BJ (cell line): ENCODE results near the gene MTG2. TPM values are rescaled to one million over a fixed set of nuclear protein-coding genes. Genes with fewer than 3 reads are reported as not detected.
A peak's percentile ranks its signal among the peaks of the same experiment; 100 is the strongest.

ENCODE experiments used
- CTCF ChIA-PET: fragments of 350-600 bp; formaldehyde crosslinking; extraction: SDS; loops from one replicate; lab custom pipeline; 2021; ENCODE audit warnings: antibody characterized with exemption, inconsistent platforms; lab: Yijun Ruan, JAX
- POLR2A ChIA-PET: fragments of 300-600 bp; sonication (Branson Sonifier 250); formaldehyde crosslinking; extraction: SDS; loops from one replicate; lab custom pipeline; 2021; ENCODE audit warnings: antibody characterized with exemption; lab: Charles Lee
- DNase-seq: peaks from one replicate; pipeline ENCODE4 v3.0.0-alpha.2; 2011; ENCODE audit warnings: low read depth
- H3K27me3 ChIP-seq: 2 replicates; pipeline ENCODE4 v1.6.0; 2011; ENCODE audit warnings: low read length; ENCODE audit not compliant: control insufficient read depth, insufficient read depth
- H3K36me3 ChIP-seq: 2 replicates; pipeline ENCODE4 v1.5.1; 2011; ENCODE audit warnings: low read length; ENCODE audit not compliant: control insufficient read depth, insufficient read depth
- H3K4me3 ChIP-seq: 2 replicates; pipeline ENCODE4 v1.5.1; 2011; ENCODE audit warnings: low read depth, mild to moderate bottlenecking, control low read depth, low read length
- polyA plus RNA-seq: library from polyadenylated mRNA; depleted of rRNA; stranded (reverse); fragments of >200 nt; gene quantifications from 2 replicates; pipeline ENCODE4 v1.2.3, GENCODE V29; 2011
- TF ChIP-seq, protein P1 (sequence below): IDR thresholded peaks from 2 replicates; pipeline ENCODE4 v1.5.1; 2011; ENCODE audit warnings: low read depth, mild to moderate bottlenecking, control low read depth, inconsistent platforms, low read length, moderate library complexity; ENCODE audit not compliant: insufficient read depth

The MTG2 gene
- polyA plus RNA-seq, 1 experiment: 19.3 TPM

DNA sequence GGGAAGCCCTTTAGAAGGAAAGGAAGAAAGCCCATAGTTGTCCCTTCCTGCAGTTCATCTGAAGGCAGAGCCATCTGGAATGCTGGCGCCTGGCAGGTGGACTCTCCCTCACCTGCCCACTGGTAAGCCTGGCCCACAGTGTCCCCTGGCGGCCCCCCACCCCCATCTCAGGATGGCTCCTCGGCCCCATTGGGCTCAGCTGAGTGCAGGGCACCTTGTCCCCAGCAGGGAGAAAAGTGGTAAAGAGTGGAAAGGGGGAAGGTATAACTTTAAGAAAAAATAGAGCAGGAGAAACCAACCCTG, 26.6 kb upstream of the MTG2 start:
- Histone ChIP-seq H3K27me3 (no peaks in the 10 kb centered on the region), H3K36me3 (peaks cover 4% of the 10 kb centered on the region), H3K4me3 (no peak overlapping the region)
- DNase-seq: no peak
- POLR2A ChIA-PET: no interaction called here
- TF ChIP-seq, protein P1, sequence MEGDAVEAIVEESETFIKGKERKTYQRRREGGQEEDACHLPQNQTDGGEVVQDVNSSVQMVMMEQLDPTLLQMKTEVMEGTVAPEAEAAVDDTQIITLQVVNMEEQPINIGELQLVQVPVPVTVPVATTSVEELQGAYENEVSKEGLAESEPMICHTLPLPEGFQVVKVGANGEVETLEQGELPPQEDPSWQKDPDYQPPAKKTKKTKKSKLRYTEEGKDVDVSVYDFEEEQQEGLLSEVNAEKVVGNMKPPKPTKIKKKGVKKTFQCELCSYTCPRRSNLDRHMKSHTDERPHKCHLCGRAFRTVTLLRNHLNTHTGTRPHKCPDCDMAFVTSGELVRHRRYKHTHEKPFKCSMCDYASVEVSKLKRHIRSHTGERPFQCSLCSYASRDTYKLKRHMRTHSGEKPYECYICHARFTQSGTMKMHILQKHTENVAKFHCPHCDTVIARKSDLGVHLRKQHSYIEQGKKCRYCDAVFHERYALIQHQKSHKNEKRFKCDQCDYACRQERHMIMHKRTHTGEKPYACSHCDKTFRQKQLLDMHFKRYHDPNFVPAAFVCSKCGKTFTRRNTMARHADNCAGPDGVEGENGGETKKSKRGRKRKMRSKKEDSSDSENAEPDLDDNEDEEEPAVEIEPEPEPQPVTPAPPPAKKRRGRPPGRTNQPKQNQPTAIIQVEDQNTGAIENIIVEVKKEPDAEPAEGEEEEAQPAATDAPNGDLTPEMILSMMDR: no peak
- CTCF ChIA-PET: interaction anchor here (0.8 to 2.3 kb wide), 9 partner anchors 10 to 150 kb away, joined by 3 to 14 read pairs (median 5); no protein-coding TSS in a partner anchor

DNA sequence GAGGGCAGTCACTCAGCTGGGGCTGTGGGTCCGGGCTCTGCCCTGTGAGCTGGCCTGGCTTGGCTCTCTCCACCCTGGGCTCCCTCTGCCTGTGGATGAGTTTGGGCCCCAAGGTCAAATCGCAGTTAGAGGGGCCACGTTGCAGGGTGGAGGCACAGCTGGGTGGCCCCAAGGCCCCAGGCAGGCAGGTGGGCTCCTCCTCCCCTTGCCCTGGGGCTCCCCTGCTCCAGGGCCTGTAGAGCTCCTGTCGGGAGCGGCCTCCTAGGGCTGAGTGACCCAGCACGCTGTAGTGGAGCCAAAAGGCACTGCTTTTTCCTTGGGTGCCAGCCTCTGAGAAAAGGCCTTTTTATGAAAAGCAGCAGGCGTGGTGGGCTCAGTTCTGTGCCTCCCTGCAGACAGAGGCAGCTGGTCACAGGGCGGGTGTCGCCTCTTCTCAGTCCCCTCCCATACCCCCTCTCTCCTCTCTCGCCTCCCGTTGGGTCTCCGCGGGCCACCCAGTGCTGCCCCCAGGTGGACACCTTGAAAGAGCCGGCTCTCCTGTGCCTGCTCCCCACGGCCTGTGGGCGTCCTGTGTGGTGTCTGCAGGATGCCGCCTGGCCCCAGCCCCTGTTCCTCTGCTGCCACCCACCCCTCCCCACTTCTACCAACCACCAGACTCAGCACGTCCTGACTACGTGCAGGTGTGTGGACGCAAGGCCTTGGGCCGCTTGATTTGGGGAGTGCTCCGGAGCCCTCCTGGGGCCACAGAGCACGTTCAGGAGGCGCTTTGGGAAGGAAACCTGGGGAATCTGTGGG, 26.0 kb upstream of the MTG2 start:
- TF ChIP-seq, protein P1: peak; percentile 81
- CTCF ChIA-PET: interaction anchor here (0.8 to 2.3 kb wide), 9 partner anchors 10 to 151 kb away, joined by 3 to 14 read pairs (median 5); no protein-coding TSS in a partner anchor

DNA sequence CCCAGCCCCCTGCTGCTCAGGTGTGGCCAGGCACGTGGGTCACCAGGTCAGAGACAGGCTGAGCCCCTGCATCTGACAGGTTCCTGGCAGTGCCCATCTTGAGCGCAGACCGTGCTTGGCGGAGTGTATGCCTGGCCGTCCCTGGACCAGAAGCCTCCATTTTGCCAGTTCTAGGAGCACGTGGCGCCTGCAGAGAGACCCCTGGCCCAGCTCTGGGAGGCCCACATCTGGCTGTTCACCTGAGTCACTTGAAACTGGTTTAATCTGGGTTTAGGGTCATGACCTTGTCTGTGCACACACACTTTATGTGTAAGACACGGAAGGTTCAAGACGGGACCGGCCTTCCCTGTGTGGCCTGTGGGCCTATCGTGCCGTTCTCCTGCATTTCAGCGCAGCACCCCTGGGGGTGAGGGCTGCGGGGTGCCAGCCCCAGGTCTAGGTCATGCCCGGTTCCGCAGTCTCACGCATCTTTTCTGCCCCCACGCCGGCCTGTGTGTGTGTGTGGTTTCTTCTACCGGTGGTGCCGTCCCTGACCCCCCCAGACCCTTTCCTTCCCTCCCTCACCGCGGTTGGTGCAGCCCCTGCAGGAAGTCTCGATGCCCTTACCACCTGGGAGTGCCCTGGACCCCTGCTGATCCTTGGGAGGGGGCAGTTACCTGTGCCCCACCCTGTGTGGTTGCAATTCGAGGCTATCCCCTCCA, 25.3 kb upstream of the MTG2 start:
- TF ChIP-seq, protein P1: no peak
- no peak for DNase-seq
- CTCF ChIA-PET: interaction anchor here (1.2 to 2.3 kb wide), 3 partner anchors 10 to 147 kb away, joined by 8 to 14 read pairs (median 9); no protein-coding TSS in a partner anchor
- POLR2A ChIA-PET: no interaction called here
- Histone ChIP-seq H3K27me3 (no peaks in the 10 kb centered on the region), H3K4me3 (no peak overlapping the region), H3K36me3 (peaks cover 10% of the 10 kb centered on the region)

More for the DNA sequence above, 26.0 kb upstream of the MTG2 start:
- no peak for DNase-seq
- Histone ChIP-seq H3K36me3 (peaks cover 8% of the 10 kb centered on the region), H3K4me3 (no peak overlapping the region), H3K27me3 (no peaks in the 10 kb centered on the region)
- POLR2A ChIA-PET: no interaction called here

DNA sequence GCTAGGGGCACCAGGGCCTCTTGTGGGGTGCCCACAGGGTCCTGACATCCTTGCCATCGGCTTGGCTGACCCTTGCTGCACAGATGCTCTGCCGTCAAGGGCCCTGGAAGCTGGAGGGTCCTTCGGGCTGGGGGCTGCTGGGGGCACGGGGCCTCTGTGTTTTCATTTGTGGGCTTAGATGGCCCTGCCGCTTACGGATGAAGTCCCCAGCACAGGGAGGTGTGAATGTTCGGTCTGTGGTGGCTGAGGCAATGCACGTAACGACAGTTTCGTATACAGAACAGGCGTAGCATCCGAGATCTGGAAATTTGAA, 24.8 kb upstream of the MTG2 start:
- H3K36me3 ChIP-seq: peaks cover 15% of the 10 kb centered on the region
- POLR2A ChIA-PET: no interaction called here
- TF ChIP-seq, protein P1: no peak
- CTCF ChIA-PET: no interaction called here
- H3K27me3 ChIP-seq: no peaks in the 10 kb centered on the region
- H3K4me3 ChIP-seq: no peak overlapping the region
- DNase-seq: no peak

DNA sequence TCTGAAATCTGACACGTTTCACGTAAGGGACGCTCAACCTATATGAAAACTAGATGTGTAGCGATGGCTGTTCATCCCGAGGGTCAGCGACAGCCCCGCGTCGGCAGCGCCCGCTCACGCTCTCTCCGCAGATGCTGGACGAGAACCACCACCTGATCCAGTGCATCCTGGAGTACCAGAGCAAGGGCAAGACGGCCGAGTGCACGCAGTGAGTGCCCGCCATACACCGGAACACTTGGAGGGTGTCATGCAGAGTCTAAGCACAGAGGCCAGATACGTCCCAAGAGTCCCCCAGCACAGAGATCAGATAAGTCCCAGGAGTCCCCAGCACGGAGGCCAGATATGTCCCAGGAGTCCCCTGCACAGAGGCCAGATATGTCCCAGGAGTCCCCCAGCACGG, 24.3 kb upstream of the MTG2 start:
- H3K36me3 ChIP-seq: peaks cover 18% of the 10 kb centered on the region
- ChIA-PET CTCF (interaction anchor here (0.6 kb wide), 1 partner anchor 26 kb away, joined by 4 read pairs; no protein-coding TSS in a partner anchor), POLR2A (no interaction called here)
- no peak for DNase-seq
- H3K27me3 ChIP-seq: no peaks in the 10 kb centered on the region
- H3K4me3 ChIP-seq: no peak overlapping the region
- TF ChIP-seq, protein P1: no peak
